HL-60/S4 treated with retinoic acid at 250 ng/mL for 4 days and 3 days (cell line): ENCODE measurements around the gene CFAP97D2.
"Not testable (repeated sequence)": the region's sequence is repeated elsewhere in the genome, so short reads cannot be mapped to it uniquely, and the experiment has no call there.

Experiments
- in situ Hi-C: fragments of 300-500 bp; cut with MboI; formaldehyde crosslinking; loops from 2 replicates; pipeline ENCODE4 v1.7.0; 2022; ENCODE audit warnings: low sequenced_read_pairs

CFAP97D2 gene

GRCh38 chr13:114198556-114198955 is 19.5 kb downstream of the CFAP97D2 start:
- in situ Hi-C loops = no loop called here

DNA sequence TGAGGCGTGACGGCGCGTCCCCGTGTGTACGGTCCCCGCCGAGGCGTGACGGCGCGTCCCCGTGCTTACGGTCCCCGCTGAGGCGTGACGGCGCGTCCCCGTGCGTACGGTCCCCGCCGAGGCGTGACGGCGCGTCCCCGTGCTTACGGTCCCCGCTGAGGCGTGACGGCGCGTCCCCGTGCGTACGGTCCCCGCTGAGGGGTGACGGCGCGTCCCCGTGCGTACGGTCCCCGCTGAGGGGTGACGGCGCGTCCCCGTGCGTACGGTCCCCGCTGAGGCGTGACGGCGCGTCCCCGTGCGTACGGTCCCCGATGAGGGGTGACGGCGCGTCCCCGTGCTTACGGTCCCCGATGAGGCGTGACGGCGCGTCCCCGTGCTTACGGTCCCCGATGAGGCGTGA is 20.5 kb downstream of the CFAP97D2 start:
- in situ Hi-C loops = not testable (repeated sequence)

- in situ Hi-C loops = no loop called here
These were observed 20.9 kb downstream of the CFAP97D2 start for GRCh38 chr13:114199954-114200353.

DNA sequence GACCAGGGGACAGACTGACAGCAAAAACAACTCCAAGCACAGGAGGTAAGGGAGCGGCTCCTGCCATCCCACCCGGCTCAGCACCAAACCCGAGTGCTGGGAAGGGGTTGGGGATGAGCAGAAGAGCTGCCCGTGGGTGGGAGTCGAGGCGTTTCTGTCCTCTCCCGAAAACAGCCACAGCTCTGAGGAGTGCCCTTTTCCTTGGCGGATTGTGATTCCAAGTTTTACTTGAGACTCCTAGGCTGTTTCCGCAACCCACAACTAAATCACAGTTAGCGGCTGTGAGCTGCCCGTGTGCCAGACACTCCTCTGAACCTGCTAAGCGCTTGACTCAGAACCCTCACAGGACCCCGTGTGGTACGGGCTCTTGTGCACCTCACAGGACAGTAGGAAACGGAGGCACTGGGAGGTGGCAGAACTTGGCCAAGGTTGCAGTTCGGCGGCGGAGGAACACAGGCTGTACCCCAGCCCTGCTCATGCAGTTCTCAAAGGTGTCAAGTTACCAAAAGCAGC is 21.4 kb downstream of the CFAP97D2 start:
- in situ Hi-C loops = no loop called here

DNA sequence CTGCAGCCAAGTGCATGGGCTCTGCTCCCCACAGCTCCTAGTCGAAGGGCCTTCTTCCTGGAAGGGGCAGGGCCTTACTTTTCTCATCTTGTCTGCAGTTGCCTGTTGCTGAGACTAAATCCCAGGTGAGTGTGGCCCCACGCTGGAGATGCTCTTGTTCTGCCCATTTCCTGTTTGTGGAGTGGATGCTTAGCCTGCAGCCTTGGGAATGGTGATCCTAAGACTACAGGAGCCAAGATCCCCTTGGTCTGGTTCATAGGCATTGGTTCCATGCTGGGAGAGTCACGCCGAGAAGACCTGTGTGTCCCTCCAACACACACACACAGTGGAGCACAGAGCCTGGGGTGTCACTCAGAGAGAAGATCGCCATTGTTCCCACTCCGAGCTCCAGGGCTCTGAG is 23.5 kb downstream of the CFAP97D2 start:
- in situ Hi-C loops = no loop called here

DNA sequence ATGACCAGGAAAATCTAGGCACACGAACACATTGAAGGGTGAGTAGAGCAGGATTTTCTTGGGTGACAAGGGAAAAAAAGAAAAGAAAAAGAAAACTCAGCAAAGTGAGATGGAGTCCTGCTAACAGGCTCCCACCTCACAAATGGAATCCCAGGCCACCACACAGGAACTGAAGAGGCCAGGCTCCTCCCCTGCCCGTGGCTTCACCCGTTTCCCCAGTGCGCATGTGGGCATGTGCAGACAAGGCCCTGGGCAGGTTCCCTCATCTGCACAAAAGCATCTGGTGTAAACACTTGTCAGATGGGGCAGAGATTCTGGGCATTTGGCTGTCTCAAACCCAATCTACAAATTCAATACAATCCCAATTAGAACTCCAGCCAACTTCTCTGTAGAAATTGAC is 24.5 kb downstream of the CFAP97D2 start:
- in situ Hi-C loops = no loop called here

- in situ Hi-C loops = no loop called here
These were observed 25.8 kb downstream of the CFAP97D2 start for GRCh38 chr13:114204894-114205293.

GRCh38 chr13:114208134-114208533 is 29.1 kb downstream of the CFAP97D2 start:
- in situ Hi-C loops = no loop called here

DNA sequence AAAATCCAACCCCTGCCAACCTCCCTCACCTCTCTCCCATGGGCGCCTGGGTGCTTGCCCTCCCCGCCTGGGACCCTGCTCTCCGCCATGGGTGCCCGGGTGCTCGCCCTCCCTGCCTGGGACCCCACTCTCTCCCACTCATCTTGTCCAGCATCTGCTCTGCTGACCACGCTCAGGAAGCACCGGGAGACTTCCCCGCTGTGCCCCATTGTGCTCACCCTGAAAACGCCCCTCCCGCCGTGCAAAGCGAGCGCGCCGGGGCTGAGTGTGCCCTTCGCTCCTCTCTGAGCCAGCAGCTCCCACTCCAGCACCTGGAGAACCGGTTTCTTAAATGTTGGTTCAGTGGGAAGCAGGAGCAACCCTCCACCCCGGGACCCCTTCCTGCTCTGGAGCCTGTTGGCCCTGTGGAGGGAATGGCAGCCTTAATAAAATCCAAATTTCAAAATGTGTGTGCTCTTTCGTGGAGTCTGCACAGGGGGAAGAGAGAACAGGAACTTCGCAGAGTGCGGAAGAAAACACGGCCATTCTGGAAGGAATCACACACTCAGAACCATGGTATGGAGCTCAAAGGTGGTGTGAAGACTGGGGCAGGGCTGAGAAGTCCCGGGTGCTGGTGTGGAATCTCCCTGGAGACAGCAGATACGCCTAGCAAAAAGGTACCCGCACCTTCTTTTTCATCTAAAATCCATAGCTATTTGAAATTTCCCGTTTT is 32.5 kb downstream of the CFAP97D2 start:
- in situ Hi-C loops = no loop called here

GRCh38 chr13:114212158-114212495 is 33.1 kb downstream of the CFAP97D2 start:
- in situ Hi-C loops = no loop called here

DNA sequence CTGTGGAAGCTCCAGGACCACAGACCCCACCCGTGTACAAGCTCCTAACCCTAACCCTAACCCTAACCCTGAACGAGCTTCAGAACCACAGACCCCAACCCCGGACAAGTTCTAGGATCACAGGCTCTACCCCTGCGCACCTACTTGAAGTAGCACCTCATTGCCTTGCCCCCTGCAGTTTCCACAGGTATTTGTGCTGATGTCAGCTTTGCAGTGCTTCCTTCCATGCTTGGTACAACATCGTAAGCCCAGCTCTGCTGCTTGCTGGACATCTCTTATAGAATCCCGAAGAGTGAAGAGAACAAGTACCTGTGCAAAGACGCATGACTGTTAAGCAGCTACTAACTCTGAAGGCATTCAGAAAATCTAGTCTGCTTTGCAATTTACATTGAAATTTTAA is 34.9 kb downstream of the CFAP97D2 start:
- in situ Hi-C loops = no loop called here

- in situ Hi-C loops = no loop called here
These were observed 40.3 kb downstream of the CFAP97D2 start for GRCh38 chr13:114219392-114219791.

DNA sequence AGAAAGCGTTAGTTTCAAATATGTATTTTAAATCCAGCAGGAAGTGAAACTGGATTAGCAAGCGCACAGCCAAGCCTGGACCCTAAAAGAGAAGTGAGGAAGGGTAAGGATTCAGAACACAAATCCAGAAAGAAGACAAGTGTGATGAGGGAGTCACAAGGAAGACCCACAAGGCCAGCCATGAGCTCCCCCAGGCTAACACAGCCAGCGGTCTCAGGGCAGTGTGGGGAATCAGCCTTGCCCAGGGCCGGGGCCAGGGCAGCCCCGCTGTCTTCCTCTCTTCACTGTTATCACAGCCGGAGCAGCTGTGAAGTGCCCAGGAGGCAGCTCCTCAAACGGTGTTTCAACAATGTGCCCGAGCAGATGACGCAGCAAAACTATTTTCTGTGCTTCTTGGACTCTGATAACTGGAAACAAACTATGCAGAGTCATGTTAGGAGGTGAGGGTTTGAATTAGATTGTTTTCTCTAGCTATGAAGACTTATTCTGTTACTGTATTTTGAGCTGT is 43.5 kb downstream of the CFAP97D2 start:
- in situ Hi-C loops = no loop called here

DNA sequence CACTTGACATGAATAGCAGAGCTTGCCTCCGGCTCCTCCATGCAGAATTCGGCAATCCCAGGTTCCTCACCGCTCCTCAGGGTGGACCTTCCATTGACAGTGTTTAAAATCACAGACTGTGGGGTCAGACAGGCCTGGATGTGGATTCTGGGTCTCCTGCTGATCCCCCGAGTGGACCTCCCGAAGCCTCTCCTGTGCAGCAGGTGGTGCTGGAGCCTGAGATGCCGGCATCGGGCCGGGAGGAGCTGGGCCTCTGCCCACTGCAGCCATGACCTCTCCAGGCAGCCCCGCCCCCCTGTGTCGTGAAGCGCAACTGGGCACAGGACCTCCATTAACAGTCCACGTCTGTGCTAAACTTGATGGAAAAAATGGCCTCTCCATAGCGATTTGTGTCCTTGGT is 45.1 kb downstream of the CFAP97D2 start:
- in situ Hi-C loops = no loop called here

DNA sequence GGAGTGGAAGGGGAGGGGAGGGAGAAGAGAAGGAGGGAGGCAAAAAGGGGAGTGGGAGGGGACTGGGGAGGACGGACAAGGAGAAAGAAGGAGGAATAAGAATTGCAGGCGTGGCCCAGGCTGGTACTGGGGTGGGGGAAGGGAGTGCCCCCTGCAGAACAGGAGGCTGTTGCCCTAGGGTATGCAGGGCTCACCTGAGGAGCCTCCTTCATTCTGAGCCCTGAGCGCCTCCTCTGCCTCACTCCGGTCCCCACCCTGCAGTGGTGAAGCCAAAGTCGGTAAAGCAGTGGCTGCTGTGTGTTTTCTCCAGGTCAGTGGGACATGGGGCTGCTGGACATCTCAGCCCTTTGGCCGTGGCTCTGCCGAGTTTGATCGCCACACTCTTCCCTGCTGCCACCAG is 46.6 kb downstream of the CFAP97D2 start:
- in situ Hi-C loops = no loop called here

GRCh38 chr13:114226088-114226487 is 47.0 kb downstream of the CFAP97D2 start:
- in situ Hi-C loops = no loop called here

- in situ Hi-C loops = no loop called here
These were observed 47.8 kb downstream of the CFAP97D2 start for GRCh38 chr13:114226699-114227323.

DNA sequence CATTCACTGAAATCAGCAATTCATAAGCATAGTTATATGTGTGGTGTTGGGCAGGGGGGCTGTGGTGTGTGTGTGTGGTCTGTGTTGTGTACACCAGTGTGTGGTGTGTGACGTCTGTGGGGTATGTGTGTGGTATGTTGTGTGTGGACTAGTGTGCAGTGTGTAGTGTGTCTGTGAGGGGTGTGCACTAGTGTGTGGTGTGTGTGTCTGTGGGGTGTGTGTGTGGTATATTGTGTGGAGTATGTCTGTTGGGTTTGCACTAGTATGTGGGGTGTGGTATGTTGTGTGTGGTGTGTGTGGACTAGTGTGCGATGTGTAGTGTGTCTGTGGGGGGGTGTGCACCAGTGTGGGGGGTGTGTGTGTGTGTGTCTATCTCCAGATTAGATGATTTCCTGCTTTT is 48.5 kb downstream of the CFAP97D2 start:
- in situ Hi-C loops = no loop called here

DNA sequence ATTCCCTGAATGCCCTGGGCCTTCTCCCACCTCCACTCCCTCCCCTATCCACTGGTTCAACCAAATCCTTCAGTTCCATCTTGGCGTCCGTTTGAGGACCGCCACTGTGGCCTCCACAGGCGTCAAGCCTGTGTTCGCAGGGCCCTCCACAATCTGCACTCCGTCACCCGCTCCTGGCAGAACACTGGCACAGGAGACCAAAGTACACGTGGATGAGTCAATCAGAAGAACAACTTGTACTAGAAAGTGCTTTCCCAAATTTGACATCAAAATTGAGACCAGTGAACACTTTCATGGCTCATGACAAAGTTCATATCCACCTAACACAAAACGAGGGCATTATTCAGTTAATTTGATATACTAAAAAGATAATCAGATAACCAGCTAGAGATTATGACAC is 49.1 kb downstream of the CFAP97D2 start:
- in situ Hi-C loops = no loop called here

DNA sequence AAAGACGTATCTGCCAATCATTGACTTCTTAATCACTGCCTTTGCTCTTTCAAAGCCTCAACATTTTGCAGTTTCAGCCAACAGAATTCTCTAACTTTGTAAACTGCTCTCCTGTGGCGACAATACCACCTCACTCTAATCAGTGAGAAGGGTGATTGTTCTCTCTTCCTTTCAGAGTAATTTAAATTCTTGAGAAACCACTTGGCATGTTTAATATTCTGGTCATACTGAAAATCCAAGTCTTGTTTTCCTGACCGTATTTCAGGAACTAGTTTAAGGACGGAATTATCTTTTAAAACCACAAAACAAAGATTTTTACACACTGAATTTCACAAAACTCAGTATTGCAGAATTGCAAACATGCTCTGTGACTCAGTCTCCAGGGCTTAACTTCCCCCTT is 50.4 kb downstream of the CFAP97D2 start:
- in situ Hi-C loops = no loop called here

DNA sequence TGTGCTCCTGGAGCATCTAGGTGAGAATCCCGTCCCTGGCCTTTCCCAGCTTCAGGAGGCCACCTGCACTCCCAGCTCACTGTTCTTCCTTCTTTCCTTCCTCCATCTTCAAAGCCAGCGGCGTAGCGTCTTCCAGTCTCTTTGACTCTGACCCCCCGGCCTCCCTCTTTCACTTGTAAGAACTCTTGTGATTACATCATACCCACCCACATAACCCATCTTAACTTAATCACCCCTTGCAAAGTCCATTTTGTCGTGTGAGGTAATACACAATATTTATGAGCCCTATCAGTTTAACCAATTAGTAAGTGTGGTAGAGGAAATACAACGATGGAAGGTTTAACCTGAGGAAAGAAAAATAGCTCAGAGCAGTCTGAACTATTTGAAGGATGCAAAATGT is 51.1 kb downstream of the CFAP97D2 start:
- in situ Hi-C loops = no loop called here

DNA sequence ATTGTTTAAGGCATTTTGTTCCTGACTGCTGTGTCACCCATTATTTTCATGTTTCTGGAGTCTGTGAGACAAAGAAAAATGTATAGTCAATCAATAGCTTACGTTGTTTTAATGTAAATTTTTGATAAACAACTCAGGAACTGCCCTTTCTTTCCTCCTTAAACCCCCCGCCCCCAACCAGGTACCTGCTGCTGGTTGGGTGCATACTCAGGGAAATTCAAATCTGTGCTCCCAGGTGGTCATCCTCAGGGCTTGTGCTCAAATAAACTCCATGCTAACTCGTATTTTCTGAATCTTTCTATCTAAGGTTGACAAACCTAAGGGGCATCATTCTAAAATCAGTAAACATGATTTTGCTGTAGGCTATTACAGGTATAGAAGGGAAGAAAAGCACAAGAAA is 51.5 kb downstream of the CFAP97D2 start:
- in situ Hi-C loops = no loop called here

DNA sequence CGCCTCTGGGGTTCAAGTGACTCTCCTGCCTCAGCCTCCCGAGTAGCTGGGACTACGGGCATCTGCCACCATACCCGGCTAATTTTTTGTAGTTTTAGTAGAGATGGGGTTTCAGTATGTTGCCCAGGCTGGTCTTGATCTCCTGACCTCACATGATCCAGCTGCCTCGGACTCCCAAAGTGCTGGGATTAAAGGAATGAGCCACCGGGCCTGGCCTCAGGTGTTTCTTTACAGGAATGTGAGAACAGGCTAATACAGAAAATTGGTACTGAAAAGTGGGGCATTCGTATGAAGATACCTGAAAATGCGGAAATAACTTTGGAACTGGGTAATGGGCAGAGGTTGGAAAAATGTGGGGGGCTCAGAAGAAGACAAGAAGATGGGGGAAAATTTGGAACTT is 52.8 kb downstream of the CFAP97D2 start:
- in situ Hi-C loops = no loop called here
